H9 (cell line): ENCODE results near the gene AKNA. TPM values are rescaled to one million over a fixed set of nuclear protein-coding genes. Genes with fewer than 3 reads are reported as not detected.

Source experiments
- DNase-seq: peaks from one replicate; pipeline ENCODE4 v3.0.0-alpha.2; 2017
- H2AFZ ChIP-seq: one replicate; pipeline ENCODE4 v1.6.1; 2013; ENCODE audit warnings: mild to moderate bottlenecking, low read length, control low read depth, moderate library complexity
- H2AK5ac ChIP-seq: 2 replicates; pipeline ENCODE4 v1.6.1; 2013; ENCODE audit warnings: low read length, control low read depth, mixed read lengths; ENCODE audit not compliant: insufficient read length
- H2BK120ac ChIP-seq: one replicate; pipeline ENCODE4 v1.6.1; 2013; ENCODE audit warnings: low read depth, mild to moderate bottlenecking, low read length, control low read depth, inconsistent platforms; ENCODE audit not compliant: poor library complexity, severe bottlenecking
- H2BK12ac ChIP-seq: 2 replicates; pipeline ENCODE4 v1.6.1; 2013; ENCODE audit warnings: low read length, control low read depth, mixed read lengths, low read depth; ENCODE audit not compliant: insufficient read length
- H2BK15ac ChIP-seq: 2 replicates; pipeline ENCODE4 v1.6.1; 2013; ENCODE audit warnings: low read depth, low read length, control low read depth
- H2BK20ac ChIP-seq: one replicate; pipeline ENCODE4 v1.6.1; 2013; ENCODE audit warnings: low read depth, mild to moderate bottlenecking, low read length, control low read depth, inconsistent platforms; ENCODE audit not compliant: poor library complexity, severe bottlenecking
- H2BK5ac ChIP-seq: 2 replicates; pipeline ENCODE4 v1.6.1; 2013; ENCODE audit warnings: low read length, control low read depth, mixed read lengths; ENCODE audit not compliant: insufficient read length
- H3K14ac ChIP-seq: 2 replicates; pipeline ENCODE4 v1.6.1; 2013; ENCODE audit warnings: low read length, control low read depth; ENCODE audit not compliant: insufficient read depth
- H3K18ac ChIP-seq: 2 replicates; pipeline ENCODE4 v1.6.1; 2013; ENCODE audit warnings: low read depth, mild to moderate bottlenecking, mixed read lengths, low read length, control low read depth; ENCODE audit not compliant: insufficient read length
- H3K23ac ChIP-seq: 2 replicates; pipeline ENCODE4 v1.6.1; 2013; ENCODE audit warnings: low read length, control low read depth, mixed read lengths, low read depth; ENCODE audit not compliant: insufficient read length
- H3K23me2 ChIP-seq: 2 replicates; pipeline ENCODE4 v1.6.1; 2013; ENCODE audit warnings: low read depth, mild to moderate bottlenecking, mixed read lengths, low read length, control low read depth; ENCODE audit not compliant: insufficient read length, poor library complexity, severe bottlenecking
- H3K27ac ChIP-seq: 2 replicates; pipeline ENCODE4 v1.5.1; 2013; ENCODE audit warnings: low read length, control low read depth, mixed read lengths, low read depth; ENCODE audit not compliant: insufficient read length
- H3K27me3 ChIP-seq: 2 replicates; pipeline ENCODE4 v1.6.1; 2013; ENCODE audit warnings: low read length, control low read depth, inconsistent platforms; ENCODE audit not compliant: insufficient read depth
- H3K4ac ChIP-seq: 2 replicates; pipeline ENCODE4 v1.6.1; 2013; ENCODE audit warnings: low read depth, mild to moderate bottlenecking, control low read depth, inconsistent platforms, low read length, moderate library complexity
- H3K4me1 ChIP-seq: 2 replicates; pipeline ENCODE4 v1.6.1; 2013; ENCODE audit warnings: low read length, control low read depth, inconsistent platforms; ENCODE audit not compliant: insufficient read depth
- H3K4me2 ChIP-seq: 2 replicates; pipeline ENCODE4 v1.6.1; 2013; ENCODE audit warnings: low read length, control low read depth, mixed read lengths; ENCODE audit not compliant: insufficient read length, insufficient read depth
- H3K56ac ChIP-seq: 2 replicates; pipeline ENCODE4 v1.6.1; 2013; ENCODE audit warnings: low read depth, mild to moderate bottlenecking, mixed read lengths, low read length, control low read depth; ENCODE audit not compliant: insufficient read length
- H3K79me1 ChIP-seq: 2 replicates; pipeline ENCODE4 v1.6.1; 2013; ENCODE audit warnings: low read depth, mild to moderate bottlenecking, moderate library complexity, low read length, control low read depth, inconsistent platforms; ENCODE audit not compliant: insufficient read depth, poor library complexity, severe bottlenecking
- H3K79me2 ChIP-seq: 2 replicates; pipeline ENCODE4 v1.6.1; 2013; ENCODE audit warnings: low read length, control low read depth, inconsistent platforms; ENCODE audit not compliant: insufficient read depth
- H3K9ac ChIP-seq: 2 replicates; pipeline ENCODE4 v1.6.1; 2013; ENCODE audit warnings: low read length, control low read depth, mixed read lengths; ENCODE audit not compliant: insufficient read length; ENCODE audit errors: extremely low read depth
- H3K9me3 ChIP-seq: one replicate; pipeline ENCODE4 v1.6.1; 2013; ENCODE audit warnings: low read depth, low read length, inconsistent platforms; ENCODE audit not compliant: control insufficient read depth
- H3T11ph ChIP-seq: one replicate; pipeline ENCODE4 v1.6.1; 2013; ENCODE audit warnings: mild to moderate bottlenecking, low read length, control low read depth, inconsistent platforms
- H4K20me1 ChIP-seq: one replicate; pipeline ENCODE4 v1.6.1; 2013; ENCODE audit not compliant: control insufficient read depth, insufficient read length, insufficient read depth
- H4K5ac ChIP-seq: 2 replicates; pipeline ENCODE4 v1.6.1; 2013; ENCODE audit warnings: low read depth, mild to moderate bottlenecking, mixed read lengths, low read length, control low read depth; ENCODE audit not compliant: insufficient read length
- H4K8ac ChIP-seq: replicated peaks from 2 replicates; pipeline ENCODE4 v1.6.1; 2013; ENCODE audit warnings: low read length, control low read depth, mixed read lengths, low read depth; ENCODE audit not compliant: insufficient read length
- H4K91ac ChIP-seq: 2 replicates; pipeline ENCODE4 v1.6.1; 2013; ENCODE audit warnings: low read depth, mild to moderate bottlenecking, moderate library complexity, mixed read lengths, low read length, control low read depth; ENCODE audit not compliant: insufficient read length
- H3K27ac Mint-ChIP-seq, 3 experiments: 2 replicates in 2 of 3; 3 replicates in 1 of 3; pipeline ENCODE4 v1.8.0; 2020 to 2021; ENCODE audit warnings: mixed read lengths in 3 of 3, mild to moderate bottlenecking in 1 of 3, moderate library complexity in 1 of 3
- H3K27me3 Mint-ChIP-seq: 2 replicates; pipeline ENCODE4 v1.8.0; 2021; ENCODE audit warnings: low read depth, mild to moderate bottlenecking, moderate library complexity, mixed read lengths
- H3K36me3 Mint-ChIP-seq, 3 experiments: 2 replicates in 2 of 3; 3 replicates in 1 of 3; pipeline ENCODE4 v1.8.0; 2020 to 2021; ENCODE audit warnings: low read depth in 3 of 3, mixed read lengths in 3 of 3; ENCODE audit not compliant: insufficient read depth in 1 of 3
- H3K4me1 Mint-ChIP-seq, 2 experiments: 2 replicates each; pipeline ENCODE4 v1.8.0; 2020; ENCODE audit warnings: mixed read lengths in 2 of 2
- H3K4me3 Mint-ChIP-seq, 2 experiments: 2 replicates in 1 of 2; 3 replicates in 1 of 2; pipeline ENCODE4 v1.8.0; 2020 to 2021; ENCODE audit warnings: mild to moderate bottlenecking in 2 of 2, mixed read lengths in 2 of 2, moderate library complexity in 1 of 2
- H3K9me3 Mint-ChIP-seq, 2 experiments: 2 replicates in 1 of 2; 3 replicates in 1 of 2; pipeline ENCODE4 v1.8.0; 2020; ENCODE audit warnings: mild to moderate bottlenecking in 2 of 2, mixed read lengths in 2 of 2, moderate library complexity in 1 of 2
- CTCF ChIP-seq: fragments of 200-600 bp; sonication (generic); conservative IDR thresholded peaks from 3 replicates; pipeline ENCODE4 v1.8.0; 2021; ENCODE audit warnings: antibody characterized with exemption, mild to moderate bottlenecking
- WGBS: extraction: QIAGEN DNeasy Blood & Tissue Kit; methylation state at CpG from one replicate; pipeline ENCODE4 v1.1.7; 2013; ENCODE audit warnings: missing lambda C conversion rate, low lambda C conversion rate, mixed read lengths; ENCODE audit not compliant: insufficient read length; ENCODE audit errors: extremely low coverage; 5-methylcytosine and 5-hydroxymethylcytosine counted together
- total RNA-seq: library from RNA; stranded (reverse); gene quantifications from 2 replicates; pipeline ENCODE4 v1.2.1, GENCODE V29; 2021

AKNA gene
- total RNA-seq, 1 experiment from 2014 or later, result 19.7 TPM

- H2AK5ac ChIP-seq, result no peak overlapping the region
- no peak overlapping the region for H2AFZ ChIP-seq
- H3K4me1 Mint-ChIP-seq, result no peaks in the 10 kb centered on the region
- no peak overlapping the region for H3K27ac Mint-ChIP-seq
- H3K27me3 ChIP-seq, result no peaks in the 10 kb centered on the region
- H3T11ph ChIP-seq, result no peak overlapping the region
- WGBS, result no CpG with 5 or more reads among the region's 12 CpGs
- H3K56ac ChIP-seq, result no peak overlapping the region
- H3K23ac ChIP-seq, result no peak overlapping the region
- H3K27ac ChIP-seq, result no peak overlapping the region
- no peaks in the 10 kb centered on the region for H3K79me2 ChIP-seq
- TF ChIP-seq CTCF, result no peak
- H3K14ac ChIP-seq, result no peak overlapping the region
- no peak overlapping the region for H4K8ac ChIP-seq
- H3K4me2 ChIP-seq, result no peak overlapping the region
- peaks cover 42 to 83% (median 67%) of the 10 kb centered on the region in 3 experiments for H3K36me3 Mint-ChIP-seq
- no peak overlapping the region for H3K18ac ChIP-seq
- H3K27me3 Mint-ChIP-seq, result no peaks in the 10 kb centered on the region; the same call in 1 of the 2 replicates
- H2BK15ac ChIP-seq, result no peak overlapping the region
- H3K9me3 ChIP-seq, result no peaks in the 10 kb centered on the region
- H3K23me2 ChIP-seq, result no peaks in the 10 kb centered on the region
- no peak overlapping the region for H4K91ac ChIP-seq
- H2BK5ac ChIP-seq, result no peak overlapping the region
- H4K5ac ChIP-seq, result no peak overlapping the region
- H3K79me1 ChIP-seq, result no peaks in the 10 kb centered on the region
- no peak overlapping the region for H3K4me3 Mint-ChIP-seq
- no peak overlapping the region for H2BK20ac ChIP-seq
- no peak for DNase-seq
- no peak overlapping the region for H3K9ac ChIP-seq
- no peaks in the 10 kb centered on the region for H3K9me3 Mint-ChIP-seq
- no peak overlapping the region for H2BK120ac ChIP-seq
- no peaks in the 10 kb centered on the region for H3K4me1 ChIP-seq
- H3K4ac ChIP-seq, result no peak overlapping the region
- no peaks in the 10 kb centered on the region for H4K20me1 ChIP-seq
- H2BK12ac ChIP-seq, result no peak overlapping the region
These were observed 46.5 kb downstream of the AKNA start for GRCh38 chr9:114341152-114341830.
